ENCODE measurements around the gene HMGA1.
A peak's percentile ranks its signal among the peaks of the same experiment; 100 is the strongest.
"Not testable (repeated sequence)": the region's sequence is repeated elsewhere in the genome, so short reads cannot be mapped to it uniquely, and the experiment has no call there.

HMGA1 gene

DNA sequence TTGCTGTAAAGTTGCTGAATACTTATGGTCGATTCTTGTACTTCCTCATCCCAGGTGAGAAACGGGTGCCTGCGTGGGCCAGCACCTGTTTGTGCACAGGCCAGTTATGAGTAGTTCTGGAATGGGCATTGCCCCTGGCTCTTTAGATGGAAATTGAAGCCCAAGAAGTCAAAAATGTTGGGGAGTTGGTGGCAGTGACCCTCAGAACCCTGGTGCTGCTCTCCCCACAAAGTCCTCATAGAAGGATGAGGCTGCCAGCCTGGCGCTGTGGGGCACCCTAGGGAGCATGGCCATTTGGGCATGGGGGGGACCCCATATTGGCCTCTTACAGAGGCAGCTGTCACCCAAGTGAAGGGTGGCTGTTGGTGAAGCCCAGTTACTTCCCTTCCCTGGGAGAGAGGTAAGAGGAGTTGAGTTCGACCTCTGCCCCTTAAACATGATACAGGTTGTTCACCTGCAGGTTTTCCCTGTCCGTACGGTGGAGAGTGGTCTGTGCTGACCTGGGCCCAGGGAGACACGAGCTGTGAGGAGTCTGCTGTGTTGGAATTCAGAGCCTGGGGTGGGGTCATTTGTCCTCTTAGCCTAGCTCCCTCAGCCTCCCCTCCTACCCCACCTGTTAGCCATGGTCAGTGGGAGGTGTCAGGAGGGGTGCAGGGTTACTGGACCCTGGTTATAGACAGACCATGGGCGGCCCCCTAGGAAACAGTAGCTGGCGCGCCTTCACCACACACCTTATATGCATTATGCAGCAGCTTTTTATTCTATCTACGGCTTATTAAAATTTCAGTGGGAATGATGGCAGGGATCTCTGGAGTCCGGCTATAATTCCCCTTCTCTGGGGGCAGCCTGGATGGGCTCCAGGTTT, 4.9 kb downstream of the HMGA1 start:
- DNase-seq = no peak

DNA sequence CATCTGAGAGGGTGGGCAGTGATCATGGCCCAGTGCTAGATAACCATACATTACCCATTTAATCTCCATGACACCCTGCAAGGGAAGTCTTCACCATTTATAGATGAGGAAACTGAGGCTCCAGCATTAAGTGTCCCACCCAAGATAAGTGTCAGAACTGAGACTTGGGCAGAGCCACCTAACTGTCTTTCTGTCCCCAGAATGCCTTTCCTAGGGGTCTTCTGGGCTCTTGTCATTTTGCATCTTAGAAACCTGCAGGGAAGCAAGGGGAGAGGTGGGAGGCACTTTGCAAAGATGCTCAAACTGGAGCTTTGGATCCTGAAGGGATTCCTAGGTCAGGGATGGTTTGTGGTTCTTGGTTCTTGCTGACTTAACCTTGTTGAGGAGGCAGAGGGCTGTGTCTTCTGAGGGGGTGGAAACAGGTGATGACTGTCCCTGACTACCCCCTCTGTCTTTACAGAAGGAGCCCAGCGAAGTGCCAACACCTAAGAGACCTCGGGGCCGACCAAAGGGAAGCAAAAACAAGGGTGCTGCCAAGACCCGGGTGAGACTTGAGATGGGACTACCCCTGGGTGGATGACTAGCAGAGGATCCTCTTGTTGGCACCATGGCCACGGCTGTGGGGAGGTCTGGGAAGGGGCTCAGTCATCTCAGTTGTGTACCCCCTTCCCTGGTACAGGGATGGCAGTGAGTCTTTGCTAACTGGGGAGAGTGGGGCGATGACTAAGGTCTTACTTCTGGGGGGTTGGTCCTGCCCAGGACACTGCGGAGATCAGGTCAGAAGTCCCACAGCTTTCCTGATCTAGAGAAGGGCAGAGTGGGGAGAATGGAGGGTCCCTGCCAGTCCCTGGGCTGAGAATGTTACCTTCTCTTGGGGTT, 5.8 kb downstream of the HMGA1 start:
- DNase-seq = no peak

DNA sequence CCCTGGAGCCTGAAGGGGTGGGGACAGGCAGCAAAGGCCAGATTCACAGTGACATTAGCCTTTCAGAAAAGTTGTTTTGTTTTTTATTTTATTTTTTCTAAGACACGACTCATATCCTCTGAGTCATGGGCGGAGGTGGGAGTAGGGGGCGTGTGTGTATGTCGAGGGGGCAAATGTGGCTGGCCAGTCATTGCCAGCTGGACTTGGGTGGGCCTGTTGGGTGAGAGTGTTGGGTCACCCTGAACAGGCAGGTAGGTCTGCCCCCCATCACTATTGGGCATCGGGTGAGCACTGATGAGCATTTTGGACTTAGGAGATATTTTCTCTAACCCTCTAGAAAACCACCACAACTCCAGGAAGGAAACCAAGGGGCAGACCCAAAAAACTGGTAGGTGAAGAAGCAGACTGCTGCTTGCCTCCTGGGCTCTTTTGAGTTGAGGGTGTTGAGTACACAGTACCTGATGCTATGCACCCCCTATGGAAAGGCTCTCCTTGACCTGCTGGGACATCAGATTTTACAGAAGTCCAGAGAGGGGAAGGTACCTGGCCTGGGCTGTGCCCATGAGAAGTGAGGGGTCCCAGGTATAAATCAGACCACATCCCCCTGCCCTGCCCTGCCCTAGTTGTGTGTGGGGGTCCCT, 6.6 kb downstream of the HMGA1 start:
- DNase-seq = no peak

DNA sequence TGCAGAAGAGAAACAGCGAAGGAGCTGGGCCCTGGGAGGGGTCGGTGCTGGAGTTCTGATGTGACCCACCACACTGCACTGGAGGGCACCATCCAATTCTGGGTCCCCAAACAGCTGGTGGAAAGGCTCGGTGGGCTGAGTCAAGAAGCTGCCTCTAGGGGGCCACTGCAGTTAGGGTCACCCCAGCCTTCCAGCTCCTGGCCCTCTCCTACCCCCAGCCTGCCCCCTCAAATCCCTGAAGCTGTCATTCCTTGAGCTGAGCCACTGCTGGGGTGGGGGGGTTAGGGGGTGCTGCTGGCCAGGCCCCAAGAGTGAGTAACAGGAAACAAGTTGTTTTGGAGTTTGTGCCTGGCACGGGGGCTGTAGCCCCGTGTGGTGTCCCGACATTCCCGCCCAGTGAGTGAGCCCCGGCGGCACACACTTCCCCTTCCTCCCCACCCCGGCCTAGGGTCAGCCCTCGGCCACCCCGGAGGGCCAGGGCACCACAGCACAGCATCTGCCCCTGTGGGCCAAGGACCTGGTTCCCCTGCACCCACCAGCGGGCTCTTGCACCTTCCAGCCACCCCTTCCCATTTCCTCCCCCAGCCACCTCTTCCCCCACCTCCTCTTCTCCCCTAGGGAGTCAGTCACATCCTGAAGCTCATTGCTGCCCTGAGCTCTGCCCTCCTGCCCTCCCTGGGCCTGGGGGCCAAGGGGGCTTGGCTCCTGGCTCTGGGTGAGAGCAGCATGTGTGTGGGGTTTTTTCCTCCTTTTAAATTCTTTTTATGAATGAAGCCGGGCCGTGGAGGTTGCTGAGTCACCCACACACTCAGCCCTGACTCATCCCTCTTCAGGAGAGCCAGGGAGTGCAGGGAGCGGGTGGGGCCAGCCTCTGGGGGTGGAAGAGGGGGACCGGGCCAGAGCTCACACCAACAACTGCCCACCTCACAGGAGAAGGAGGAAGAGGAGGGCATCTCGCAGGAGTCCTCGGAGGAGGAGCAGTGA, 7.5 kb downstream of the HMGA1 start:
- DNase-seq = no peak

DNA sequence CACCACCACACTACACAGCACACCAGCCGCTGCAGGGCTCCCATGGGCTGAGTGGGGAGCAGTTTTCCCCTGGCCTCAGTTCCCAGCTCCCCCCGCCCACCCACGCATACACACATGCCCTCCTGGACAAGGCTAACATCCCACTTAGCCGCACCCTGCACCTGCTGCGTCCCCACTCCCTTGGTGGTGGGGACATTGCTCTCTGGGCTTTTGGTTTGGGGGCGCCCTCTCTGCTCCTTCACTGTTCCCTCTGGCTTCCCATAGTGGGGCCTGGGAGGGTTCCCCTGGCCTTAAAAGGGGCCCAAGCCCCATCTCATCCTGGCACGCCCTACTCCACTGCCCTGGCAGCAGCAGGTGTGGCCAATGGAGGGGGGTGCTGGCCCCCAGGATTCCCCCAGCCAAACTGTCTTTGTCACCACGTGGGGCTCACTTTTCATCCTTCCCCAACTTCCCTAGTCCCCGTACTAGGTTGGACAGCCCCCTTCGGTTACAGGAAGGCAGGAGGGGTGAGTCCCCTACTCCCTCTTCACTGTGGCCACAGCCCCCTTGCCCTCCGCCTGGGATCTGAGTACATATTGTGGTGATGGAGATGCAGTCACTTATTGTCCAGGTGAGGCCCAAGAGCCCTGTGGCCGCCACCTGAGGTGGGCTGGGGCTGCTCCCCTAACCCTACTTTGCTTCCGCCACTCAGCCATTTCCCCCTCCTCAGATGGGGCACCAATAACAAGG, 8.5 kb downstream of the HMGA1 start:
- DNase-seq = not testable (repeated sequence)

- DNase-seq = not testable (repeated sequence)
Measured at GRCh38 chr6:34245761-34246140, 9.1 kb downstream of the HMGA1 start.

- DNase-seq = no peak
Measured at GRCh38 chr6:34246249-34246562, 9.5 kb downstream of the HMGA1 start.

DNA sequence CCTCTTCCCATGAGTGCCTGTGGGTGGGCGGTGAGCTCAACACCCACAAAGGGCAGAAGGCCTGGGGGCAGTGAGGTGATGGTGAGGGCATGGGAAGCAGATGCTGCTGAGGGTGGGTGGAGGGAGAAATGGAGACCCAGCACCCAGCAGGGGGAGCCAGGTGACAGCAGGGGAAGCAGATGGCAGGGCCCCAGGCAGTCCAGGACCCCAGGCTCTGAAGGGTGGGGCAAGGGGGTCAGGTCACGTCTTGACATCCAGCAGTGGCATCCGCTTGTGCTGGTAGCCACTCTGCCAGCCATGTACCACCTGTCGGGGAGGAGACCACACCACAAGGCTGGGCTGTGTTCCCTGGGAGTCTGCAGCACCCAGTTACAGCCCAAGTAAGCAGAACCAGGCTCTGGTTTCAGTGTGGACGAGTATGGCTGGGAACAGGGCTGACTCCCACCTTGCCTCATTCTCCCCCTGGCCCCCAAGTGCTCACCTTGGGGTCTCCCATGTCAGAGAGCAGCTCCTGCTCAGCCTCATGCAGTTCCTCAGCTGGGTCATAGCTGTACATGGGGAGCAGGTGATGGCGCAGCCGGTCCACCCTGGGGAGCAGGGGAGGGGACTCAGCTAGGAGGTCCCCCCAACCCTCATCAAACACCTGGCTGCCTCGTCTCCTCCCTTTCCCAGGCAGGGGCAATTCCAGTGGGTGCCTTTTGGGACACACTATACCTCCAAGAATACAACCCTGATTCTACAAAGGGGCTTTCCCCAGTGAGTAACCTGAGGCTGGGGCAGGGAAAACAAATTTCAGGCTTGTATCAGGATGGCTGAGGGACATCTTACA, 10.1 kb downstream of the HMGA1 start:
- DNase-seq = no peak

DNA sequence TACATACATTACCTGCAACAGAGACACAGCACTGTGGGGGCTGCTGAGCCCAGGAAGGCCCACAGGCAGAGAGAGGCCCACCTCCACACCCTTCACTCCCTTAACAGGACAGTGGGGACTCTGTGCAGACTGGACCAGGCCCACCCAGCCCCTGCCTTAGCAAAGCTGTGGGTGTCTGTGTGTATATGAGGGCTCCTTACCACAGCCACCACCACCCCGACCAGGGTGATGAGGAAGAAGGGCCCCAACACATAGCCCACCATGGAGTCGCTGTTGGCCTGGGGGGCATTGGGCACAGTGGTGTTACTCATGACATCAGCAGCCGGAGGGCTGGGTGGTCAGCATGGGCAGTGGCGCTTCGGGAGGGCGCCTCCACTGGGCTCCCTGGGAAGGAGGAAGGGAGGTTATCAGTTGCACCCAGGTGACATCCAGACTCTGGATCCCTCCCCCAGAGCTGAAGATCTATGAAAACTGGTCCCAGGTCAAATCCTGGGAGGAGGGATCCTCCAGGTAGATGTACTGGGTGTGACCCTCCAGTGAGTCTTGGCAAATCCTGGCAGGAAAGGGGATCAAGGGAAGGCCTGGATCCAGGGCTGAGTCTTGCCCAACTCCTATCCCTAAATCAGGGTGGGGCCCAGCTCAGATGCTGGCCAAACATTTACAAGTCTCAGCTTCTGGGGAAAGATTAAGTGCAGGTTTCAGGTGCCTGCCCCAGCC, 11.0 kb downstream of the HMGA1 start:
- no peak for DNase-seq

- no peak for DNase-seq
Measured at GRCh38 chr6:34248198-34248726, 11.6 kb downstream of the HMGA1 start.

DNA sequence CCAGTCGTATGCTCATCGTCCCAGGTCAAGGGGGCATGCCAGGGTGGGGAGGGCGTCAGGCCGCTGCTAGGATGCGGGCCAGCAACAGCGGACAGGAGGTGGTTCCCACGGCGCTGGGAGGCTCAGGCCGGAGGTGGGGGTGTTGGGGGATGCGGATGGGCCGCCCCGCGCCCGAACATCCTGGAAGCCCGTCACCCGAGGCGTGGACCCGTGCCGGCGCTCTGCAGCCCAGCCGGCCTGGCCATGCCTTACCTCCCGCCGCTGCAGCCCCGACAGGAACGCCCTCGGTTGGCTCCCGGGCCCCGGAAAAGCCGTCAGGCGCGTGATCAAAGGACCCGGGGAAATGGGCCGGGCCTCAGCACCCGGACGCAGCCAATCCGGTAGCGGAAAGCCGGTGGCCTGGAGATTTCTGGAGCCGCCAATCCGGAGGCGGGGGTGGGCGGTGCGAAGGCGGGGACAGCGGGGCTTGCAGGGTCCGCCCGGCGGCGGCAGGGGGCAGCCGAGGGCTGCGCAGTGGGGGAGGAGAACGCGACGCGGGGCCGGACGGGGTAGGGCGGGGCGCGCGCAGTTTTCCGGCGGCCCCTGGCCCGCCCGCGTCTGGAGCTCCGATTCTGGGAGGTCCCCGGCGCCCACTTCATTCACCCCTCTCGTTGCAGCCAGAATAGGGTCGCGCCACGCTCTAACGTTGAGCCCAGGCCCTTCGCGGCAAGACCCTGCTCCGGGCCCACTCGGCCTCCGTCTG, 12.2 kb downstream of the HMGA1 start, which contains the start of gene SMIM29:
Gene SMIM29, minus strand, starts transcription at position 280 of the 742 bp plus-strand sequence. CDS start 1,215 bp downstream, outside the sequence.
- DNase-seq = peak; percentile 96

DNA sequence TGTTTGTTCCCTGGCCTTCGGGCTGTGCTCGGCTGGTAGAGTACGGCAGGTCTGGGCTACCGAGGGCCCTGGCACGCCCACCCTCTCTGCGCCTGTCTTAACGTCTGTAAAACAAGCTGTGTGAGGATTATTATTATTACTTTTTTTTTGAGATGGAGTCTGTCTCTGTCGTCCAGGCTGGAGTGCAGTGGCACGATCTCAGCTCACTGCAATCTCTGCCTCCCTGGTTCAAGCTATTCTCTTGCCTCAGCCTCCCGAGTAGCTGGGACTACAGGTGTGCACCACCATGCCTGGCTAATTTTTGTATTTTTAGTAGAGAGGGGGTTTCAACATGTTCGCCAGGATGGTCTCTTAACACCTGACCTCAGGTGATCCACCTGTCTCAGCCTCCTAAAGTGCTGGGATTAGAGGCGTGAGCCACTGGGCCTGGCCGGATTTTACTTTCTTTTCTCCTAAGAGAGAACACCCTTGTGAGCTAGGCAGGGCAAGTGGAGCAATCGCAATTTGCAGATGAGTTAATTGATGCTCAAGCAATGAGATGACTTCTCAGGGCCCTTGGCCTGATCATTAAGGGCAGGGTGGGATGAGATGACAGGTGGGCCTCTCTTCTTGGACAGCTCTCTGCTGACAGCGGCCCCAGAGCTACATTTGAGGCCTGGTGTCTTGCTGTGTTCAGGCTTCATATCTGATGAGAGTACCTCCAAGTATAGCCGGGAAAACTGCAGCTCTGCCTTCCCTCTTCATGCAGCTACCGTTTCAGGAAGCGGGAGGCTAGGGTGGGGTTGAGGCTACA, 13.0 kb downstream of the HMGA1 start:
- no peak for DNase-seq

- DNase-seq = not testable (repeated sequence)
Measured at GRCh38 chr6:34252395-34252794, 15.7 kb downstream of the HMGA1 start.

DNA sequence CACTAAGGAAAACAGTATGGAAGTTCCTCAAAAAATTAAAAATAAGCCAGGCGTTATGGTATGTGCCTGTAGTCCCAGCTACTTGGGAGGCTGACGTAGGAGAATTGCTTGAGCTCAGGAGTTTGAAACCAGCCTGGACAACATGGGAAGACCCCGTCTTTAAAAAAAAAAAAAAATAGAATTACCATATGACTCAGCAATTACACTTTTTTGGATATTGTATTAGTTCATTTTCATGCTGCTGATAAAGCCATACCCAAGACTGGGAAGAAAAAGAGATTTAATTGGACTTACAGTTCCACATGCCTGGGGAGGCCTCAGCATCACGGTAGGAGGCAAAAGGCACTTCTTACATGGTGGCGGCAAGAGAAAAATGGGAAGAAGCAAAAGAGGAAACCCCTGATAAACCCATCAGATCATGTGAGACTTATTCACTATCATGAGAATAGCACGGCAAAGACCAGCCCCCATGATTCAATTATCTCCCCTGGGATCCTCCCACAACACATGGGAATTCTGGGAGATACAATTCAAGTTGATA, 22.9 kb downstream of the HMGA1 start:
- no peak for DNase-seq

DNA sequence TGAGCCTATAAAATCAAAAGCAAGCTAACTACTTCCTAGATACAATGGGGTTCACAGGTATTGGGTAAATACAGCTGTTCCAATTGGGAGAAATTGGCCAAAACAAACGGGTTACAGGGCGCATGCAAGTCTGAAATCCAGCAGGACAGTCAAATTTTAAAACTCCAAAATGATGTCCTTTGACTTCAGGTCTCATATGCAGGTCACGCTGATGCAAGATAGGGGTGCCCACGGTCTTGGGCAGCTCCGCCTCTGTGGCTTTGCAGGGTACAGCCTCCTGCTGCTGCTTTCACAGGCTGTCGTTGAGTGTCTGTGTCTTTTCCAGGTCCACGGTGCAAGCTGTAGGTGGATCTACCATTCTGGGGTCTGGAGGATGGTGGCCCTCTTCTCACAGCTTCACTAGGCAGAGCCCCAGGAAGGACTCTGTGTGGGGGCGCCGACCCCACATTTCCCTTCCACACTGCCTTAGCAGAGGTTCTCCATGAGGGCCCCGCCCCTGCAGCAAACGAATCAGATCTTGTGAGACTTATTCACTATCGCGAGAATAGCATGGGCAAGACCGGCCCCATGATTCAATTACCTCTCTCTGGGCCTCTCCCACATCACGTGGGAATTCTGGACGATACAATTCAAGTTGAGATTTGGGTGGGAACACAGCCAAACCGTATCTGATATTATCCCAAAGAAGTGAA, 24.0 kb downstream of the HMGA1 start:
- no peak for DNase-seq

- not testable (repeated sequence) for DNase-seq
Measured at GRCh38 chr6:34263484-34263883, 26.8 kb downstream of the HMGA1 start.

DNA sequence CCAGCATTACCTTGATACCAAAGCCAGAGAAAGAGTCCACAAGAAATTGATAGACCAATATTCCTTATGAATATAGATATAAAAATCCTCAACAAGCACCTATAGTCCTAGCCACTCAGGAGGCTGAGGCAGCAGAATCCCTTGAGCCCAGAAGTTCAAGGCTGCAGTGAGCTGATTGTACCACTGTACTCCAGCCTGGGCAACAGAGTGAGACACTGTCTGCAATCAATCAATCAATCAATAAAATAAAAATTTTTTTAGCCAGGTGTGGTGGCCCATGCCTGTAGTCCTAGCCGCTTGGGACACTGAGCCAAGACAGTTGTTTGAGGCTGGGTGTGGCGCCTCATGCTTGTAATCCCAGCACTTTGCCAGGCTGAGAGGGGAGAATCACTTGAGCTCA, 31.1 kb downstream of the HMGA1 start:
- DNase-seq = no peak

Measured in activated gamma-delta T cell treated with Interleukin-2 at 50 U/mL for 16 hours (primary cell).